Measurements from ENCODE around the gene PRDX3.

GRCh38 chr10:119190353-119190752 is 11.7 kb upstream of the PRDX3 start:
- TF ChIP-seq CTCF (IDR thresholded peaks at IDR 0.05) (no peak), POLR2A (IDR thresholded peaks at IDR 0.05) (no peak)

Measured in right lobe of liver (tissue), 4 donors.